Neural cell (in vitro differentiated cells): ENCODE data around the gene DIPK1C.

Experiments used
- CTCF ChIP-seq: fragments of 450-650 bp; IDR thresholded peaks from 2 replicates; pipeline ENCODE4 v1.5.1; 2014; ENCODE audit warnings: antibody characterized with exemption, mild to moderate bottlenecking, moderate library complexity; ENCODE audit not compliant: poor library complexity, severe bottlenecking
- EZH2 ChIP-seq: fragments of 200-600, 300-800 bp; shearing (Covaris generic), sonication (generic); IDR thresholded peaks from 2 replicates; pipeline ENCODE4 v1.6.1; 2014; ENCODE audit warnings: antibody characterized with exemption, low read length, borderline replicate concordance, mild to moderate bottlenecking; ENCODE audit not compliant: insufficient read depth, poor library complexity, severe bottlenecking
- RAD21 ChIP-seq: fragments of 450-650 bp; conservative IDR thresholded peaks from 2 replicates; pipeline ENCODE4 v1.6.1; 2014; ENCODE audit warnings: antibody characterized with exemption, mild to moderate bottlenecking, moderate library complexity
- REST ChIP-seq: IDR thresholded peaks from 2 replicates; pipeline ENCODE4 v1.6.1; 2012; ENCODE audit warnings: borderline replicate concordance
- TAF1 ChIP-seq: IDR thresholded peaks from 2 replicates; pipeline ENCODE4 v1.6.1; 2012; ENCODE audit warnings: low read depth

DNA sequence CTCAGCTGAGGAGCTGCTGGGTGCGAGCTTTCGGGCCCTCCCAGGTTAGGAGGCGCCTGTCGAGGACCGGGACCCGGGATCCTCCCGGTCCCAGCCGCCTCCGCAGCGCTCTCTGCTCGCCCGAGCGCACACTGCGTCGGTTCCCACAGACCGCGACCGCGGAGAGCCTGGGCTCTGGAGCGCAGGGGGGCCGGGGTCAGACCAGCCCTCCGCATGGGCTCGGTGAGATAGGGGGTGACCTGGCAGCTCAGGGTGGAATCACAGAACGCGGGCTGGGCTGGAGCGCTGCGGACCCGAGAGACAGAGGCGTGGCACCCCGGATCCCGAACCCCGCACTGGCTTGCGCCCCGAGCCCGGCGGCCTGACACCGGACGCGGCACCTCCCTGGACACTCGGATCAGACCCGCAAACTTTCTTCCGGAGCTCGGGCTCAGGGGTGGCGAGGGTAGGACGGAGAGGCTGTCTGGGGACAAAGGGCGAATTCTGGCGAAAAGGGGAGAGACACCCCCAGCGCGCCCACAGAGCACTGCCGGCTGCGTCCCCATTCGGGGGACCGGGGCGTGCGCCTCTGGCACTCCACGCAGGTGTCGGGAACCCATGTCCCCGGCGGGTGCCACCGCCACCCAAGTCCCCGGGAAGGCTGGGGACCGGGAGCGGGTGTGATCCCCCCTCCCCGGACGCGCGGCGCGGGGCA is 612 bp downstream of the DIPK1C start:
- TF ChIP-seq CTCF (no peak), EZH2 (peak; percentile 55), REST (no peak), RAD21 (no peak), TAF1 (no peak)
